A172 (cell line): Measurements from ENCODE around the gene KIF19. TPM values are rescaled to one million over a fixed set of nuclear protein-coding genes. Genes with fewer than 3 reads are reported as not detected.

Experiments used
- DNase-seq: peaks from one replicate; pipeline ENCODE4 v3.0.0-alpha.2; 2015; ENCODE audit warnings: low spot score
- total RNA-seq: library from RNA; depleted of rRNA; stranded (reverse); fragments of >200 nt; shearing (Covaris generic); gene quantifications from 2 replicates; pipeline ENCODE4 v1.2.3, GENCODE V29; 2014

Gene KIF19
- total RNA-seq, 1 experiment from 2014 or later: not detected

GRCh38 chr17:74340470-74341023 lies 14.5 kb downstream of the KIF19 start:
- no peak for DNase-seq

GRCh38 chr17:74342224-74342623 lies 16.2 kb downstream of the KIF19 start:
- no peak for DNase-seq

GRCh38 chr17:74343121-74343520 lies 17.1 kb downstream of the KIF19 start:
- no peak for DNase-seq

GRCh38 chr17:74343526-74344284 lies 17.7 kb downstream of the KIF19 start:
- no peak for DNase-seq

GRCh38 chr17:74344658-74345057 lies 18.6 kb downstream of the KIF19 start:
- DNase-seq: no peak

- peak; percentile 65 for DNase-seq
Observed at GRCh38 chr17:74345433-74346241, 19.6 kb downstream of the KIF19 start.

- DNase-seq: no peak
Observed at GRCh38 chr17:74347646-74348045, 21.6 kb downstream of the KIF19 start.

- DNase-seq: no peak
Observed at GRCh38 chr17:74349120-74349519, 23.1 kb downstream of the KIF19 start.

- DNase-seq: no peak
Observed at GRCh38 chr17:74350486-74350885, 24.5 kb downstream of the KIF19 start.

- DNase-seq: no peak
Observed at GRCh38 chr17:74351552-74352210, 25.7 kb downstream of the KIF19 start.

GRCh38 chr17:74353446-74354060 lies 27.5 kb downstream of the KIF19 start:
- no peak for DNase-seq

GRCh38 chr17:74354123-74354522 lies 28.1 kb downstream of the KIF19 start:
- no peak for DNase-seq

GRCh38 chr17:74354561-74354960 lies 28.5 kb downstream of the KIF19 start:
- no peak for DNase-seq

- no peak for DNase-seq
Observed at GRCh38 chr17:74355065-74355464, 29.0 kb downstream of the KIF19 start.

- no peak for DNase-seq
Observed at GRCh38 chr17:74356646-74357465, 30.8 kb downstream of the KIF19 start.

- no peak for DNase-seq
Observed at GRCh38 chr17:74357466-74357809, 31.4 kb downstream of the KIF19 start.

GRCh38 chr17:74358697-74359096 lies 32.7 kb downstream of the KIF19 start:
- no peak for DNase-seq

GRCh38 chr17:74359916-74360315 lies 33.9 kb downstream of the KIF19 start:
- DNase-seq: no peak

GRCh38 chr17:74360899-74361229 lies 34.8 kb downstream of the KIF19 start:
- DNase-seq: no peak

- no peak for DNase-seq
Observed at GRCh38 chr17:74361230-74362068, 35.4 kb downstream of the KIF19 start, which contains the start of gene BTBD17. BTBD17 (minus strand) TSS chr17:74361868; CDS start chr17:74361819, 49 bp downstream.
